WTC11 (cell line): ENCODE results near the gene NT5C. TPM values are rescaled to one million over a fixed set of nuclear protein-coding genes. Genes with fewer than 3 reads are reported as not detected.
A peak's percentile ranks its signal among the peaks of the same experiment; 100 is the strongest.

Experiments
- ATAC-seq: fragments of 200-7000 bp; cut with Tn5 transposase; 2 replicates; pipeline ENCODE4 v1.10.0; 2021; ENCODE audit warnings: mild to moderate bottlenecking, moderate library complexity
- CTCF ChIA-PET: fragments of 300-600 bp; sonication (Branson Sonifier 250); formaldehyde crosslinking; loops from one replicate; lab custom pipeline; 2021; ENCODE audit warnings: antibody characterized with exemption; lab: Charles Lee
- POLR2A ChIA-PET: fragments of 350-600 bp; sonication (Branson Sonifier 250); formaldehyde crosslinking; loops from one replicate; lab custom pipeline; 2021; ENCODE audit warnings: antibody characterized with exemption; lab: Charles Lee
- DNase-seq: peaks from one replicate; pipeline ENCODE4 v3.0.0; 2021; ENCODE audit warnings: low spot score
- H3K27ac Mint-ChIP-seq: 2 replicates; pipeline ENCODE4 v1.8.0; 2021; ENCODE audit warnings: mixed read lengths
- H3K27me3 Mint-ChIP-seq: 2 replicates; pipeline ENCODE4 v1.8.0; 2021; ENCODE audit warnings: low read depth, mild to moderate bottlenecking, moderate library complexity, mixed read lengths
- H3K36me3 Mint-ChIP-seq: 2 replicates; pipeline ENCODE4 v1.8.0; 2021; ENCODE audit warnings: mixed read lengths
- H3K4me1 Mint-ChIP-seq: 2 replicates; pipeline ENCODE4 v1.8.0; 2022; ENCODE audit warnings: mixed read lengths
- H3K4me3 Mint-ChIP-seq: 2 replicates; pipeline ENCODE4 v1.8.0; 2021; ENCODE audit warnings: mild to moderate bottlenecking, moderate library complexity, mixed read lengths
- H3K9me3 Mint-ChIP-seq: 2 replicates; pipeline ENCODE4 v1.8.0; 2021; ENCODE audit warnings: mixed read lengths
- ATF2 ChIP-seq: sonication (generic); formaldehyde crosslinking; IDR thresholded peaks from 2 replicates; pipeline ENCODE4 v1.8.1; 2022; ENCODE audit warnings: low read depth, missing genetic modification reagents, borderline replicate concordance
- ATF3 ChIP-seq: sonication (generic); formaldehyde crosslinking; conservative IDR thresholded peaks from 2 replicates; pipeline ENCODE4 v1.8.1; 2022; ENCODE audit warnings: mild to moderate bottlenecking, missing genetic modification reagents
- CTCF ChIP-seq: fragments of 200-600 bp; IDR thresholded peaks from 2 replicates; pipeline ENCODE4 v1.8.0; 2022; ENCODE audit warnings: antibody characterized with exemption
- ESRRA ChIP-seq: sonication (generic); formaldehyde crosslinking; IDR thresholded peaks from 2 replicates; pipeline ENCODE4 v1.8.1; 2022; ENCODE audit warnings: mild to moderate bottlenecking, missing genetic modification reagents, borderline replicate concordance
- FOXJ3 ChIP-seq: sonication (generic); formaldehyde crosslinking; IDR thresholded peaks from 2 replicates; pipeline ENCODE4 v1.9.0; 2021; ENCODE audit warnings: missing genetic modification reagents, mild to moderate bottlenecking, borderline replicate concordance
- HMGA2 ChIP-seq: fragments of 250-450 bp; sonication (Bioruptor Pico); IDR thresholded peaks from 2 replicates; pipeline ENCODE4 v1.4.0; 2021; ENCODE audit warnings: mild to moderate bottlenecking, moderate library complexity
- MXD4 ChIP-seq: fragments of 250-450 bp; sonication (Bioruptor Pico); IDR thresholded peaks from 2 replicates; pipeline ENCODE4 v1.8.0; 2021; ENCODE audit warnings: mild to moderate bottlenecking, moderate library complexity, borderline replicate concordance
- MYBL2 ChIP-seq: sonication (generic); formaldehyde crosslinking; IDR thresholded peaks from 2 replicates; pipeline ENCODE4 v1.8.1; 2023; ENCODE audit warnings: mild to moderate bottlenecking, moderate library complexity, missing genetic modification reagents
- NFATC4 ChIP-seq: fragments of 250-450 bp; sonication (Bioruptor Pico); IDR thresholded peaks from 2 replicates; pipeline ENCODE4 v1.9.0; 2021; ENCODE audit warnings: mild to moderate bottlenecking
- OVOL2 ChIP-seq: fragments of 250-450 bp; sonication (Bioruptor Pico); IDR thresholded peaks from 2 replicates; pipeline ENCODE4 v1.9.0; 2021; ENCODE audit warnings: mild to moderate bottlenecking, borderline replicate concordance
- SP1 ChIP-seq: sonication (generic); formaldehyde crosslinking; conservative IDR thresholded peaks from 2 replicates; pipeline ENCODE4 v1.8.1; 2022; ENCODE audit warnings: missing genetic modification reagents
- STAT6 ChIP-seq: sonication (generic); formaldehyde crosslinking; conservative IDR thresholded peaks from 2 replicates; pipeline ENCODE4 v1.8.1; 2023; ENCODE audit warnings: mild to moderate bottlenecking, low read depth, missing genetic modification reagents, moderate library complexity
- TCF7 ChIP-seq: sonication (generic); formaldehyde crosslinking; IDR thresholded peaks from 2 replicates; pipeline ENCODE4 v1.8.0; 2022; ENCODE audit warnings: mild to moderate bottlenecking, low read depth, missing genetic modification reagents, moderate library complexity
- TP53 ChIP-seq: sonication (generic); formaldehyde crosslinking; IDR thresholded peaks from 2 replicates; pipeline ENCODE4 v1.8.1; 2023; ENCODE audit warnings: mild to moderate bottlenecking, missing genetic modification reagents
- USF1 ChIP-seq: sonication (generic); formaldehyde crosslinking; IDR thresholded peaks from 2 replicates; pipeline ENCODE4 v1.8.0; 2022; ENCODE audit warnings: mild to moderate bottlenecking, missing genetic modification reagents
- USF2 ChIP-seq: sonication (generic); formaldehyde crosslinking; IDR thresholded peaks from 2 replicates; pipeline ENCODE4 v1.8.1; 2023; ENCODE audit warnings: mild to moderate bottlenecking, missing genetic modification reagents, moderate library complexity
- ZNF232 ChIP-seq: sonication (generic); formaldehyde crosslinking; IDR thresholded peaks from 2 replicates; pipeline ENCODE4 v1.8.0; 2022; ENCODE audit warnings: mild to moderate bottlenecking, missing genetic modification reagents
- ZNF263 ChIP-seq: sonication (generic); formaldehyde crosslinking; IDR thresholded peaks from 2 replicates; pipeline ENCODE4 v1.8.1; 2022; ENCODE audit warnings: low read depth, mild to moderate bottlenecking, moderate library complexity, missing genetic modification reagents
- ZNF281 ChIP-seq: sonication (generic); formaldehyde crosslinking; IDR thresholded peaks from 2 replicates; pipeline ENCODE4 v1.8.0; 2023; ENCODE audit warnings: mild to moderate bottlenecking, missing genetic modification reagents
- ZNF671 ChIP-seq: fragments of 250-450 bp; sonication (Bioruptor Pico); IDR thresholded peaks from 2 replicates; pipeline ENCODE4 v1.8.0; 2021; ENCODE audit warnings: mild to moderate bottlenecking
- total RNA-seq: library from RNA; stranded (reverse); gene quantifications from 3 replicates; pipeline ENCODE4 v1.2.3, GENCODE V29; 2021

The NT5C gene
- total RNA-seq, 1 experiment from 2014 or later = 91.0 TPM

GRCh38 chr17:75129576-75129975 lies 2.0 kb downstream of the NT5C start:
- no peaks in the 10 kb centered on the region for H3K27me3 Mint-ChIP-seq
- peaks cover 11% of the 10 kb centered on the region for H3K36me3 Mint-ChIP-seq
- peaks cover 27% of the 10 kb centered on the region for H3K4me1 Mint-ChIP-seq
- no peak for DNase-seq
- ChIA-PET CTCF (interaction anchor here (0.6 to 7.3 kb wide), 7 partner anchors 15 to 168 kb away, joined by 3 to 84 read pairs (median 15); partner anchors contain the start of gene ARMC7), POLR2A (no interaction called here)
- no peak for TF ChIP-seq ZNF671 (CRISPR knock-in tag)
- no peak for TF ChIP-seq USF1 (CRISPR knock-in tag)
- TF ChIP-seq OVOL2 = no peak
- TF ChIP-seq TP53 = no peak
- TF ChIP-seq SP1 (CRISPR knock-in tag) = no peak
- no peak for TF ChIP-seq HMGA2
- no peak for TF ChIP-seq ATF3 (CRISPR knock-in tag)
- no peak for TF ChIP-seq CTCF
- TF ChIP-seq USF2 (CRISPR knock-in tag) = no peak
- TF ChIP-seq ATF2 (CRISPR knock-in tag) = no peak
- no peak for TF ChIP-seq ZNF263
- TF ChIP-seq ZNF232 (CRISPR knock-in tag) = no peak
- TF ChIP-seq ZNF281 = no peak
- TF ChIP-seq MXD4 (CRISPR knock-in tag) = no peak
- TF ChIP-seq MYBL2 (CRISPR knock-in tag) = no peak
- TF ChIP-seq STAT6 = no peak
- TF ChIP-seq FOXJ3 = no peak
- no peak for TF ChIP-seq ESRRA (CRISPR knock-in tag)
- TF ChIP-seq NFATC4 (CRISPR knock-in tag) = no peak
- TF ChIP-seq TCF7 = no peak
- H3K4me3 Mint-ChIP-seq = peak overlapping the region; percentile 38
- no peaks in the 10 kb centered on the region for H3K9me3 Mint-ChIP-seq
- no peak for ATAC-seq
- H3K27ac Mint-ChIP-seq = peak overlapping the region; percentile 45; the same call in 1 of the 2 replicates
